Stimulated activated CD4-positive, alpha-beta T cell treated with anti-CD3 and anti-CD28 coated beads, Interleukin-4, amount 100 ng/mL, for 24 hours (primary cell): ENCODE results near the gene TMC1.

Experiments
- DNase-seq: peaks from one replicate; pipeline ENCODE4 v3.0.0-alpha.2; 2020

TMC1 gene

DNA sequence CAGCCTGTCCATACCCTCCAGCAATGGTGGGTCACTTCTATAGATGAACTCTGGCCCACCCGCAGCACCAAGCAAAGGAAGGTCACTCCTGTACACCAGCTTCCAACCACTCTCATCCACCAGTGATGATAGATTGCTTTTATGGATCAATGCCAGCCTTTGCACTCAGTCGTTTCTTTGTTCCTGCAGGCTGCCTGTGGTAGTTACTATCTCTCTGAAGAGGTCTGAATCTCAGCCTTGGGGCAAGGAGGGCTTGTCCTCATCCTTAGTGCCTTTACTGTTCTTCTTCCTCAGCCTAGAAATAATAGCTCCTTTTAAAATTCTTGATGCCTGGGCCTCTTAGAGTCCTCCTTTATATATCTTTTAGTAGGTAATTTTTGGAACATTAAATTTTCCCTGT, 100.8 kb downstream of the TMC1 start:
- no peak for DNase-seq

DNA sequence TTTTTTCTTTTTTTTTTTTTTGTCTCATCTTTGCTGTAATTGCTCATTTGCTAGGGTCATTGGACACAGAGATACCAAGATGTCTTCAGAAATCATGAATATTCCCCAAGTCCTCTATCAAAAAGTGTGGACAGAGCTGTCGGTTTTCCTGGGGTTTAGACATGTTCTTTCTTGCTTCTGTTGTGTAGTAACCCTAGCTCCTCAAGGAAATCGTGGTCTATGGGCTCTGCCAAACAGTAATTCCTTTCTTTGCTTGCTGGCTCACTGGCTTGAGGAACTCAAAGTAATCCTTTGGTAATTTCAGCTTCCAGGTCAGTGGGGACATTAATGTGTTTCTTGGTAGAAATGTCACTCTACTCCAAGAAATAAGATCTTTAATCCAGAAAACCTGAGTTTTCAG, 101.7 kb downstream of the TMC1 start:
- DNase-seq: no peak

DNA sequence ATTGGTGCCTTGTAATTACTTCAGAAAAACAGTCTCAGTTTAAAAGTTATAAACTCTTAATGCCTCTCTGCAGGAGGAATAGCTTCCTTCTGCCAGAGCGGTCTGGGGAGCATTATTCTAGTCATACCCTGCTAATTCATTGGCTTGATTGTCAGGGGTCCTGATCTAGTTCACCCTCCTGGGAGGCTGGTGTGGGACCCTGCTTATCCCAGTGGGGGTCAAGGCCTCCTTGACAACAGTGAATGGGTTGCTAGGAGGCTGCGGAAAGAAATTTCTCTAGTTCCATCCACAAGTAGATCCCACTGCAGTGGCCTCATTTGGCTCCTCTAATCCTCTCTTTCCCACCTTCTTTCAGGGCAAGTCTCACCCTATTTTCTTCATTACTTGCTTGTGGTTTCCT, 105.7 kb downstream of the TMC1 start:
- no peak for DNase-seq

DNA sequence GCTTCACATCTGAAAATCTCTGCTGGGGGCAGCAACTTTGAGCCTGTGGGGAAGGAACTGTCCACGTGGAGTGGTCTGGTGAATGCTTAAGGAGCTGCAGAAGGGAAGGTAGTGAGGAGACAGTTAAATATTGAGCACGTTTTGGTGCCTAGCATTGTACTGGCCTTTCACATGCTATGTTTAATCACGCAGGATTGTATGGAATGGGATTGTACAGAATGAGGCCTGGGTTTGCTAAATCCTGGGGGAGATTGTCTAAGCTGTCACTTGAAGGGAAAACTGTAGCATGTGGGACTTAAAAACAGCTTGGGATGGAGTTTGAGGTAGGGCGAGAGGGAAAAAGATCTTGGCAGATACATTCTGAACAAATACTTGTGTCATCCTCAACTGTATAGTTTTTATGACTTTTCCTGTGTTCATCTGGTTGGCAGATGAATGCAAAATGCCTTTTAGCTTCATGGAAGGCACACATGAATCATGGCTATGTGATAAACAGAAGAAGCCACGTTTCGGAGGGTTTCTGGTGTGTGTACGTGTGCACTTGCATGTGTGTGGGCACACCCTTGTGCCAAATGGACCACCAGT, 106.6 kb downstream of the TMC1 start:
- no peak for DNase-seq

DNA sequence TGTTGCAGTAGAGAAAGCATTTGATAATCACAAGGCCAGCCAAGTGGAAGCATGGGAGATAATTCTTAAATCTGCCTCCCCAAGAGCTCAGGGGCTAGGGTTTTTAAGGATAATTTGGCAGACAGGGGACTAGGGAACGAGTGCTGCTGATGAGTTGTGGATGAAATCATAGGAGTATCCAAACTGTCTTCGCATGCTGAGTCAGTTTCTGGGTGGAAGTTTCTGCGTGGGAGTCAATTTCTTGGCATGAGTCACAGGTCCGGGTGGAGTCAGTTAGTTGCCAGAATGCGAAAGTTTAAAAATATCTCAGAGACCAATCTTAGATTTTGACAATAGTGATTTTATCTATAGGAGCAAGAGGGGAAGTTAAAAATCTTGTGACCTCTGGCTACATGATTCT, 112.6 kb downstream of the TMC1 start:
- peak; percentile 33 for DNase-seq

DNA sequence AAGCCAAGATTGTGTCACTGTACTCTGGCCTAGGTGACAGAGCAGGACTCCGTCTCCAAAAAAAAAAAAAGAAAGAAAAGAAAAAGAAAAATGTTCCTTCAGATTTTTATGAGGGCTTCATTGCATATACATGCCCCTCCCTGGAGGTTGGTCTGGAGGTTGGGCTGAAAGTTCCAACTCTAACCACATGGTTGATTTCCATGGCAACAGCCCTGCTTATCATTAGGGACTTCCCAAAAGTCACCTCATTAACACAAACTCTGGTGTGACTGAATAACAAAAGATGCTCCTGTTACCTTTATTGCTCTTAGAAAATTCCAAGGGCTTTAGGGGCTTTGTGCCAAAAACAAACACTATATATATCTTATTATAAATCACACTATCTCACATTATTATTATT, 113.8 kb downstream of the TMC1 start:
- DNase-seq: peak; percentile 21

DNA sequence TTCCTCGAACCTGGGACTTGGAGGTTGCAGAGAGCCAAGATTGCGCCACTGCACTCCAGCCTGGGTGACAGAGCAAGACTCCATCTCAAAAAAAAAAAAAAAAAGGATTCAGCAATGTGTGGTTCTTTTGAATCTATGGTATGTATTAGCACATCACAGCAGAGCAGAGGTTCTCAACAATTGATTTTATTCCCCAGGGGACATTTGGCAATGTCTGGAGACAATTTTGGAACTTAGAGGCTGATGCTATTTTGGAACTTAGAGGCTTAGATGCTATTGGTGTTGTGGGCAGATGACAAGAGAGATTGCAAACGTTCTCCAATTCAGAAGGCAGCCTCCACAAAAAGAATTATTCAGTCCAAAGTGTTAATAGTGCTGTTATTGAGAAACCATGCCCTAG, 115.2 kb downstream of the TMC1 start:
- no peak for DNase-seq

DNA sequence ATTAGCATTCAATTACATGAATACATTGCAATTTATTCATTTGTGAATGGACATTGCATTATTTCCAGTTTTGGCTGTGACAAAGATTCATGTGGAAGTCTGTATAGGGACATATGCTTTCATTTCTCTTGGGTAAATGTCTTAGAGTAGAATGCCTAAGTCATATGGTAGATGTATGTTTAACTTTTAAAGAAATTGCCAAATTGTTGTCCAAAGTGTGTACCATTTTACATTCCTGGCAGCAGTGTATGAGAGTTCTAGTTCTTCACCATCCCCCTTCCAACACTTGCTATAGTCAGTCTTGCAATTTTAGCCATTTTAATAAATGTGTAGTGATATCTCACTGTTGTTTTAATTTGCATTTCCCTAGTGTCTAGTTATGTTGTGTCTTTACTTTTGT, 122.2 kb downstream of the TMC1 start:
- no peak for DNase-seq

DNA sequence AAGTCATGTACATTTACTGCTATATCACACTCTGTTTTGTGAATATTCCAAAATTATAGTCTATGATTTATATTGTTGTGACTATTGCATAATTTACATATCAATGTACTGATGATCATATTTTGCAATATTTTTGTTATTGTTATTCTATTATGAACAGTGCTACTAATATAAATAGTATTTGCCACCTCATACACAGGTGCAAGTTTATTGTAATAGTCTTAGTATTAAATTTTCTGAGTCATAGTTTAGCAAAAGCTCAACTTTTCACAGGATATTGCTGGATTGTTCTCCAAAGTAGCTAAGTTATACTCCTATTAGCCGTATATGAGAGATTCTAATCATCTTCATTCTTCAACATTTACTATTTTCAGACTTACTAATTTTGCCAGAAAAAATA, 124.7 kb downstream of the TMC1 start:
- DNase-seq: no peak

DNA sequence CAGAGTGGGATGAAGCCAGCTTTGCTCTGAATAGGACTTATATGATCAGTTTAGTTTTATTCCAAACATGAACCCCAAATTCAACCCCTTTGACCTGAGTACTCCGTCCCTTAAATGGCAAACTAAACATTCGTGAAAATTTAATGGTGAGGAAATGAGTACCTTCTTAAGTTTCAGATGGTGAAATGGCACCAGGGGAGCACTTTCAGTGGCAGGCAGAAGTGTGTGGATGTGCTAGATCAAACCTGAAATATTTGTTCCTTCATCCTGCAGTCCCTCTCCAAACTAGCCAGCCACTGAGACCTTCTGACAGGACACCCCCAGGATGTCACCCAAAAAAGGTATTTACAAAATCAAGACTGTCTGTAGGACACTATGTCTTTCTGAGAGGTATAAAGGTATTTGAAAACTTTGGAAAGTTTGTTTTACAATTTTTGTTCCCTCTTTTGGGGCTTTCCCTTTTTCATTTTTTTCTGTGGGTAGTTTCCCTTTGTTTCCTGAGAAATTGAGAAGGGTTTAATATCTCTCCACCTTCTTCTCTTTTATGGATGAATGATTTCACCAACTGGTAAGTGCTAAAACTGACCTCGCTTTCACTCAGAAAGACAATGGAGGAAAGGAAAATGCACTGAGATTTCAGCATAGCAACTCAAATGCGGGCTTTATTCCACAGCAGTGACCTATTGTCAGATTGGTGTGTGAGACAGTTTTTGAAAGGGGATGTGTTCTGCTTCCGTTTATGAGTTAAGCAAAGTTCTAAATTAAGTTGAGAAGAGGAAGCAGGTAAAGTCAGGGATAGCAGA, 127.1 kb downstream of the TMC1 start:
- no peak for DNase-seq

DNA sequence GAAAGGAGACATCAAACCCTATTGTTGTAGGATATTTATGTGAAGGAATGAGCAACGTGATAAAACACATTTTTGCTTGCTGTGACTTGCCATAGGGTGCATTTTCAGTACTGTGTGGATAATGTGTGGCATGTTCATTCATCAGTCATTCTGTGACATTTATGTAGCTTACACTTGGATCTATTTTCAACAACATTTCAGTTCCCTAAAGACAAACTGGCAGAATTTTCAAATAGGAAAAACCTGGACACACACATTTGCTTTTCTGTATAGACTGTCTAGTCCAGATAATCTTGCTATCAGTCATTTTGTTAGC, 127.7 kb downstream of the TMC1 start:
- no peak for DNase-seq

DNA sequence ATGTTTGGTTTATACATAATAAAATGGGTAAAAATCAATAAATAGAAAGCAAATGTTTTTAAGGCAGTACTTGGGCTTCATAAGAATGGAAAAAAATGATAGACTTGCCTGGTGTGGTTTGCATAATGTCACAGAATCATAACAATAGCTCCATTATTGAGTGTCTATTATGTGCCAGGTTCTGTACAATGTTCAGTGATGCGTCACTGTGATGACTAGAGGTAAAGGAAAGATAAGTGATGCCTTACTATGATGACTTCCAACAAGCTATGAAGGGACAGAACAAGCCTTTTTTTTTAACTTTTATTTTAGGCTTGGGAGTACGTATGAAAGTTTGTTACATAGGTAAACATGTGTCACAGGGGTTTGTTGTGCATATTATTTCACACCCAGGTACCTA, 128.8 kb downstream of the TMC1 start:
- no peak for DNase-seq

DNA sequence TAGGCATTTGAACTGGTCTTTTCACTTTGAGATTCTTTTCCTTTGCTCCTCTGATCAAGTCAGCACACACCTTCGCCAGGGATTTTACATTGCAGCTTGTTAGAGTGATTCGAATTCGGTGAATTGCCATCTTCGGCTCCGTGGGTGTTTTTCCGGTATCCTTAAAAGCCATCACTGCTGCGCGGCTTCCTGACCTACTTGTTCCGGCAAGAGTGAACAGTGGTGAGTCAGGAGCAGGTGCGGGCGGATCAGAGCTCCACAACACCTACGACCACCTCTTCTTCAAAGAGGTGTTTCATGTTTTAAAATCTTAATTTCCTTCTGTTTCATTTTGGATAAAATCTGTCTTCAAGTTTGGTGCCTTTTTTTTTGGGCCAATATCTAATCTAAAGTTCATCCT, 134.6 kb downstream of the TMC1 start:
- DNase-seq: no peak

DNA sequence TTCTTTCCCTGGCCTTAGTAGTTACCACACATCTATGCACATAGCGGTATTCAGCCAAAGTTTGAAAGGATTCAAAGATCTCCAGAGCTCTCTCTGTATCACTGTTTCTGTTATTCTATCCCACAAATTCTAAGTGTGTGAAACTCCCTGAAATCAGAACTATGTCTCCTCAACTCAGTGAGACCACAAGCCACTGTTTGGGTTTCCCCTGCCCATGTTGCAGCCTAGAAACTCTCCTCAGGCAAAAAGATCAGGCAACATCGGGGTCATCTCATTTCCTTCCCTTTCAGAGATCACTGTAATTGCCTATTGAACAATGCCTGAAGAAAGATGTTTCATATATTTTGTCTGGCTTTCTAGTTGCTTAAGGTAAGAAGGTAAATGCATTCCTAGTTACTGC, 135.6 kb downstream of the TMC1 start:
- DNase-seq: no peak

DNA sequence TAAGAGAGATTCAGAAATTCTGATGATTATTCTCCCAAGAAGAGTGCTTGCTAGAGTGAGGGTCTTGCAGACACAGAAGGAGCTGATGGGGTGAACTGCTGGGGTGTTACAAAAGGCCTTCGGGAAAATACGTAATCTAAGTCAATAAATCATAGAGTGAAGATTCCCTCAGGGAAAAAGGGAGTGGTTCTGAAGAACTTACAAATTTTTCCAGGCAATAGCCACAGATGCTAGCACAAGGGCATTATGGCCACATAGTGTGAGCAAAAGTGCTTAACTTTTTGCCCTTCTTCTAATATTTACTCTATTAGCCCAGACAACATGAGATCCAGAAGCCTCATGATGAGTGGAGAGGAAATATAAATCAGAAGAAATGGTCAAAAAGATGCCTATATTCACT, 137.3 kb downstream of the TMC1 start:
- no peak for DNase-seq

DNA sequence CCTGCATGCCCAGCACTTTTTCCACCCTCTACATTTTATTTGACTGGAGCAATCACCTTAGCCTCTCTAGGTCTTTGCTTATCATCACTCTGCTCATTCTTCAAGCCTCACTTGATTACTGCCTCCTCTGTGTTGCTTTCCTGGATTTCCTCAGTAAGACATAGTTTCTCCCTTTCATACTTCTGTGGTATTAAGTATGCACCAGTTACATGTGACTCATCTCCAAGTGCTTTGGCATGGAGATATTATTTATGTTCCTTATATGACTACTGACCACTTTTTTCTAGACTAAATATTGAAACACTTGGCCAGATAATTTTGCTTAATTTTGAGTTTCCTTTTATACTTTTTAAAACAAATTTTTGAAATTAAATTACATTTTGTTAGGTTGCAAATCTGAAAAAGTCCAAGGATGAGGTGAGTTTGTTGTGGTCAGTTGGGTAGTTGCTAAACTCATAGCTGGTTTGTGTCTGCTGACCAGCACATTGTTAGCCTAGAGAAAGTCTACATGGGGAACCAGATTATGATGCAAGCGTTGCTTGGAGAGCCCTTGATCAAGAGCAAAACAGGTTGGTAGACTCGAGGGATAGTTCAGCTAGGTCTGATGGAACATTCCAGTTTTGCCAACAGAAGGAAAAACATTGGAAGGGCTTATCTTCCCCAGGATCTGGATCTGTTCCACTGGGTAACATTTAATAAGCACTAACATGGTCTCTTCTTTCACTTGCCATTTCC, 140.2 kb downstream of the TMC1 start:
- DNase-seq: no peak

DNA sequence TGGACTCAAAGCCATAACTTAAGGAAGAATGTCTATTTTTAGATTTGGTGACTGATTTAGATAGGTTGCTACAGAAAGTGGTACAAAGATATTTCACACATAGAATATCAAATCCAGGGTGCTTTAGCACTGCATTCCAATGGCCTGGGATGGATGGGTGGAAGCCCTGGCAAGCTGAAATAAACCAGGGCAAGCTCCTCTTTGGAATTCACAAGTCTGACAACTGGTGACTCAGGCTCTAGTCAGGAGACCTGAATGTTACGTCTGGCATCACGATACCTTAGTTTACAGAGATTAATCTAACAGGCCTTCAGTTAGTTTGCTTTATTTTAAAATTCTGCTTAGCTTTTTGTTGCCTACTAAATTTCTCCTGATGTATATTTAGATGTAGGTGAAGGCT, 144.0 kb downstream of the TMC1 start:
- DNase-seq: no peak

DNA sequence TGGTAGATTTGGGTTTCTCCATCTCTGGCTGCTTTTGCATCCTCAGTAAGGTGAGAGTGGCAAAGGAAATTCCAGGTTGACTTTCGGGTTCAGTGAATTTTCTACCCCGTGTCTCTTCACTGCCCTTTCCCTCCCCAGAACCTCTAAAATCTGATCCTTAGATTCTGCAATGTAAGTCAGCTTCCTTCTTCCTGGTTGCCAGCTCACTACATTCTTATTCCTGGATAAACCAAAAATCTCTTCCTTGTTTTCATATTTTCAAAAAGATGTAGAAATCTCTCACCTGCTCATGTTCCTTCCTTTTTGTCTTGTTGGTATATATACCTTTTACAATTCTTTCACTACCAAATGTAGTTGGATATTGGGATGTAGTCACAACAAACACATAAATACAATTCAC, 145.8 kb downstream of the TMC1 start:
- no peak for DNase-seq

DNA sequence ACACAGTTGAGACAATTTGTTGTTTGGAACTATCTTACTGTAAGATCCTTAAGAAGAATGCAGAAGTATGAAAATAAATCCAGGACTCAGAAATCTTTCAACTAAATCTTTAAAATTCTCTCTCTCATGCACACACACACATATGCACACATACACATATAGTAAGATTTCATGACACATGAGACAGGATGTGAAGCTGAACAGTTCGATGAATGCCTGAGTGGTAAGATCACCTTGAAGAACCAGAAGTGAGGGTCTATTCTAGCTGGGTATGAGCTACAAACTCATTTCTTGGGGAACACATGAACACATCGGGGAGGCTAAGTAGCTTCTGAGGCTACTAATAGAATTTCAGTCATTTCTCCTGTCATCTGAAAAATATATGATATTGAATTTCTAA, 153.6 kb downstream of the TMC1 start:
- DNase-seq: no peak

DNA sequence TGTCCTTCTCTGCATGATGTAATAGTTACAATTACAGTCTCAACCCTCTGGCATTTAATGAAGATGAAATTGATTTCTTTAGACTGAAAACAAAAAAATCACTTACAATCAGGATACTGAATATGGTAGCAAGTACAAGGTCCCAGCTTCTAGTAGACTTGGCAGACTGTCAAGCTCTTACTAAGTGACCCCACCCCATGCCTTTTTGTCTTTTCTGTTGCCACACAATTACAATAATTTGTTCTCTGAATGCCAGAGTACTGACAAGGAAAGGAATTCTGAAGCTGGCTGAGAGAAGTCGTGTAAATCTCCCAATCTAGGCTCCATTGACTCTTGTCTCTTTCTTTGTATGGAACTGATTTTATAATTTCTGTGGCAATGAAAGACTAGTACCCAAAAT, 154.2 kb downstream of the TMC1 start:
- DNase-seq: no peak

DNA sequence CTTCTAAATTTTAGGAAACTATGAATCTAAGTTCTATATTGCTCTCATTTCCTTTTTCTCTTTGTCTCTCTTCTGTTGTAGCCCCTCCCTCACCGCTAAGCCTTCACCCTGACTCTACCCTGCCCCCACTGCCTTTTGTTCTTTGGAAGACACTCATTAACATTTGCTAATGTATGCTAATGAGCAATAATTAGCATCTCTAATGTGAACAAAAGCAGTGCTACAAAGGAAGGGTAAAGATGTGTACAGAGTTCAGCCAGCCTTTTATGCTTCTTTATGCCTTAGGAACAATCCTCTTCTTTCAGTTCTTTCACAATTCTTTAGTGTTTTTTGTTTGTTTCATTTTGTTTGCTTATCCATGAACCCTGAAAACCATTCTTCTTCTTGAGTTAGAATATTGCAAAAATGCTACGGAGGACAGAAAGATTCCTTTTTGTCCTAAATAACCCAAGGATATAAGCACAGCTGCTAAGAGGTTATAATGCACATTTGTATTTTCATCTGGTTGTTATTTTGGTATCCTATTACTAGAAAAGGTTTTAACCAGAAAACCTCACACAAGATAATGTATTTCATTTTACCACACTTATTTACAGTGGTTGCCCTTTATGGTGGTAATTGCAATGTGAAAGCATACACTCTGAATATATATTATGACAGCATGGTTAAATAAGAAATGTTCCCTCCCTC, 159.3 kb downstream of the TMC1 start:
- no peak for DNase-seq

DNA sequence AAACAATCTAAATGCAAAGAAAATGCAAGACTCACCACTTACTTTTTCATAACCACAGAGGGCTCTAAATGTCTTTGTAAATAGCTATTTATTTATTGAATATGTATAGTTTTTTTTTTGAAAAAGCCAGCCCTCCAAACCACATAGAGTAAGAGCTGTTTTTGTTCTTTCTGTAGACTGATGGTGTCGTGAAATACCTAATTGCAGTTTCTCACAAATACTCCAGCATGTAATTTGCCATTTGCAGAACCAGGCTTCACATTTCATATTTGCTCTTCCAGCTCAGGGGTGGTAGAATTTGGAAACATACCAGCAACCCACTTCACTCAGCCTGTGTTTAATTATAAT, 159.8 kb downstream of the TMC1 start:
- no peak for DNase-seq

DNA sequence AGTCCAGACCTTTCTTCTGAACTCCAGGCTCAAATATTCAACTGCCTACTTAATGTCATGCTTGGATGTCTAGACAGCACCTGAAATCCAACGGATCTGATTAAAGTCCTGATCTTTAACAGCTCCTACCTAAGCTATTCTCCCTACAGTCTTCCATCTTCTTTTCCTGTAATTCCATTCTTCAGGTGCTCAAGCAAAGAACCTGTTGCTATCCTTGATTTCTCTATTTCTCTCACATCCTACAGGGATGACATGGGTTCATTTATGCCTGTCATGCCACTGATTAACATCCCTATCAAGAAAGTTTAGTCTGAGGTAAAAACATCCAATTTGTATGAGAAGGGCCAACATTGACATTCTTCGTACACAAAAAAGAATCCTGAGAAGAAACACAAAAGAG, 163.2 kb downstream of the TMC1 start:
- no peak for DNase-seq

DNA sequence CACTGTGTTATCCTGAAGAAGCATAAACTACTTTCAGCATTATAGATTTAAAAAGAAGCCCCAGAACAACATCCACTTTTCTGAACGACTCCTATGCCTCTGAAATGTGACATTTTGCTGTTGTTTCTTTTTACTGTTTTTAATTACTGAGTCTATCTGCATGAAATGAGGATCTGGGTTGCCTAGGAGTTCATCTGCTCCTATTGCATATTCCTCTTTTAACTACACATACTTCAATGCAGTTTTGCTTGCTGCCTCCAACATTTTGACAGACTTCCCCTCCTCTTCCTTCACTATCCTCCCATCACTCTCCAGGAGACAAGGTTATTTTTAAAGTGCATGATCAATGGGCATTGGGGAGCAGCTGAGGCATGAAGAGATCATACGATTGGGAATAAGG, 164.5 kb downstream of the TMC1 start:
- no peak for DNase-seq
